ENCODE results near the gene SERINC5. TPM values are rescaled to one million over a fixed set of nuclear protein-coding genes. Genes with fewer than 3 reads are reported as not detected.
"Not testable (repeated sequence)": the region's sequence is repeated elsewhere in the genome, so short reads cannot be mapped to it uniquely, and the experiment has no call there.

The SERINC5 gene
- total RNA-seq, 1 experiment from 2014 or later = 5.7 TPM

DNA sequence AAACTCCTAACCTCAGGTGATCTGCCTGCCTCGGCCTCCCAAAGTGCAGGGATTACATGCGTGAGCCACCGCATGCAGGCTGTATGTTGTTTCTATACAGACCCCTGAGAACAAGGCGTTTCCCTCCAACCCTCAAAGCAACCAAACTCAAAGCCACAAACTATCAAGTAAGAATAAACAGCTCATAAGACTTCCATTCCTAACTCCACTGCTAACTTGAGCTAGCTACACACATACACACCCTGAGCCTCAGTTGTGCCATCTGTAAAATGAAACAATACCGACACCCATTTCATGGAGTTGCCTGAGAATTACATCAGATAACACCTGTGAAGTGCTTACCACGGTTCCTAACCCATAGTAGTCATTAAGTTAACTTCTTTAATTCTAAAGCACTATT lies 70.8 kb downstream of the SERINC5 start:
- intact Hi-C loops (cut with micrococcal nuclease) = no loop called here
- ChIA-PET CTCF (no interaction called here), POLR2A (ENCODE audit: unreplicated experiment) (no interaction called here)
- Histone ChIP-seq H4K20me1 (ENCODE audit: low read length) (no peaks in the 10 kb centered on the region), H3K27me3 (ENCODE audit: low read length) (no peaks in the 10 kb centered on the region), H3K9me3 (ENCODE audit: low read length) (no peaks in the 10 kb centered on the region), H3K9ac (ENCODE audit: low read length) (0 out of 2 replicates have a peak overlapping the region, but pooled peaks have one; percentile 4), H3F3A (ENCODE audit: low read length, unreplicated experiment) (no peaks in the 10 kb centered on the region), H3K4me3 (ENCODE audit: low read length) (no peak overlapping the region), H3K4me1 (ENCODE audit: insufficient read depth, low read length) (peaks cover 50% of the 10 kb centered on the region), H3K4me2 (ENCODE audit: low read length) (no peak overlapping the region), H3K27ac (ENCODE audit: low read length) (peak overlapping the region; percentile 62), H3K9me2 (replicated peaks; ENCODE audit: low read length) (no peaks in the 10 kb centered on the region), H2AFZ (ENCODE audit: low read length) (no peak overlapping the region), H3K36me3 (ENCODE audit: low read depth, low read length) (no peaks in the 10 kb centered on the region), H3K79me2 (ENCODE audit: low read length) (no peaks in the 10 kb centered on the region)
- TF ChIP-seq EZH2phosphoT487 (IDR thresholded peaks at IDR 0.05; ENCODE audit: borderline replicate concordance, low read length) (no peak), EZH2 (IDR thresholded peaks at IDR 0.05; ENCODE audit: low read length, unreplicated experiment) (no peak)
- TF ChIP-seq, protein P1, sequence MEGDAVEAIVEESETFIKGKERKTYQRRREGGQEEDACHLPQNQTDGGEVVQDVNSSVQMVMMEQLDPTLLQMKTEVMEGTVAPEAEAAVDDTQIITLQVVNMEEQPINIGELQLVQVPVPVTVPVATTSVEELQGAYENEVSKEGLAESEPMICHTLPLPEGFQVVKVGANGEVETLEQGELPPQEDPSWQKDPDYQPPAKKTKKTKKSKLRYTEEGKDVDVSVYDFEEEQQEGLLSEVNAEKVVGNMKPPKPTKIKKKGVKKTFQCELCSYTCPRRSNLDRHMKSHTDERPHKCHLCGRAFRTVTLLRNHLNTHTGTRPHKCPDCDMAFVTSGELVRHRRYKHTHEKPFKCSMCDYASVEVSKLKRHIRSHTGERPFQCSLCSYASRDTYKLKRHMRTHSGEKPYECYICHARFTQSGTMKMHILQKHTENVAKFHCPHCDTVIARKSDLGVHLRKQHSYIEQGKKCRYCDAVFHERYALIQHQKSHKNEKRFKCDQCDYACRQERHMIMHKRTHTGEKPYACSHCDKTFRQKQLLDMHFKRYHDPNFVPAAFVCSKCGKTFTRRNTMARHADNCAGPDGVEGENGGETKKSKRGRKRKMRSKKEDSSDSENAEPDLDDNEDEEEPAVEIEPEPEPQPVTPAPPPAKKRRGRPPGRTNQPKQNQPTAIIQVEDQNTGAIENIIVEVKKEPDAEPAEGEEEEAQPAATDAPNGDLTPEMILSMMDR (conservative IDR thresholded peaks at IDR 0.05; ENCODE audit: low read depth, low read length) = no peak
- no peak for DNase-seq
- no TSS peak for BruUV-seq (replicated peaks)
- ATAC-seq = no peak

- peaks cover 50% of the 10 kb centered on the region for H3K4me1 ChIP-seq (ENCODE audit: insufficient read depth, low read length)
- H2AFZ ChIP-seq (ENCODE audit: low read length) = 0 out of 2 replicates have a peak overlapping the region, but pooled peaks have one; percentile 22
- BruUV-seq (replicated peaks) = no TSS peak
- intact Hi-C loops (cut with micrococcal nuclease) = loop anchor here (1.0 kb wide), 1 partner anchor 45 kb away; no protein-coding TSS in a partner anchor
- no peaks in the 10 kb centered on the region for H3K9me3 ChIP-seq (ENCODE audit: low read length)
- no peak overlapping the region for H3K4me3 ChIP-seq (ENCODE audit: low read length)
- no peaks in the 10 kb centered on the region for H3F3A ChIP-seq (ENCODE audit: low read length, unreplicated experiment)
- H3K36me3 ChIP-seq (ENCODE audit: low read depth, low read length) = no peaks in the 10 kb centered on the region
- H3K9ac ChIP-seq (ENCODE audit: low read length) = 0 out of 2 replicates have a peak overlapping the region, but pooled peaks have one; percentile 4
- peak; percentile 67 for DNase-seq
- TF ChIP-seq, protein P1 (conservative IDR thresholded peaks at IDR 0.05; ENCODE audit: low read depth, low read length) = no peak
- TF ChIP-seq EZH2phosphoT487 (IDR thresholded peaks at IDR 0.05; ENCODE audit: borderline replicate concordance, low read length) (no peak), EZH2 (IDR thresholded peaks at IDR 0.05; ENCODE audit: low read length, unreplicated experiment) (no peak)
- ATAC-seq = peak; percentile 42
- no peaks in the 10 kb centered on the region for H3K9me2 ChIP-seq (replicated peaks; ENCODE audit: low read length)
- no peaks in the 10 kb centered on the region for H4K20me1 ChIP-seq (ENCODE audit: low read length)
- no peaks in the 10 kb centered on the region for H3K79me2 ChIP-seq (ENCODE audit: low read length)
- peak overlapping the region; percentile 69 for H3K4me2 ChIP-seq (ENCODE audit: low read length)
- ChIA-PET CTCF (no interaction called here), POLR2A (ENCODE audit: unreplicated experiment) (no interaction called here)
- H3K27me3 ChIP-seq (ENCODE audit: low read length) = no peaks in the 10 kb centered on the region
- H3K27ac ChIP-seq (ENCODE audit: low read length) = peak overlapping the region; percentile 62
These were observed 71.4 kb downstream of the SERINC5 start for GRCh38 chr5:80184235-80185023.

DNA sequence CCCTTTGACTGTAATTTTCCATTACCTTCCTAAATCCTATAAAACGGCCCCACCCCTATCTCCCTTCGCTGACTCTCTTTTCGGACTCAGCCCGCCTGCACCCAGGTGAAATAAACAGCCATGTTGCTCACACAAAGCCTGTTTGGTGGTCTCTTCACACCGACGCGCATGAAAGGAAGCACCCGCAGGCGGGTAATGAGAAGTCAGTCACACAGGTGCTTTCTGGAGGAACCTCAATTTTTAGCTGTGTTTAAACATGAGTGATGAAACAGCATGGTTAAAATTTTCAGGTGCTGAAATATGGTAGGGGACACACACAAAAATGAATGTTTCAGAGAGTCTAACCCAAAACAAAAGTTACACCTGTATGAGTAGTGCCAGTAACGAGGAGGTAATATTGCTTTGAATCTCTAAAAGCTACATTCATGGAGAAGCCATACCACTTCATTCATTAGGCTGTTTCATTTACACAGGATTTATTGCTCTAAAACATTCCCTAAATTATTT lies 72.1 kb downstream of the SERINC5 start:
- H4K20me1 ChIP-seq (ENCODE audit: low read length); H3K79me2 ChIP-seq (ENCODE audit: low read length); CTCF ChIA-PET; H3K9me3 ChIP-seq (ENCODE audit: low read length); H3K4me3 ChIP-seq (ENCODE audit: low read length); H3K9me2 ChIP-seq (replicated peaks; ENCODE audit: low read length); H3F3A ChIP-seq (ENCODE audit: low read length, unreplicated experiment); H2AFZ ChIP-seq (ENCODE audit: low read length); DNase-seq; POLR2A ChIA-PET (ENCODE audit: unreplicated experiment); H3K36me3 ChIP-seq (ENCODE audit: low read depth, low read length); H3K27me3 ChIP-seq (ENCODE audit: low read length); H3K9ac ChIP-seq (ENCODE audit: low read length): not testable (repeated sequence)
- Histone ChIP-seq H3K4me2 (ENCODE audit: low read length) (peak overlapping the region; percentile 69), H3K27ac (ENCODE audit: low read length) (peak overlapping the region; percentile 62), H3K4me1 (ENCODE audit: insufficient read depth, low read length) (peaks cover 50% of the 10 kb centered on the region)
- peak; percentile 5; the same call in 1 of the 2 replicates for ATAC-seq
- BruUV-seq (replicated peaks) = TSS peak; percentile 34
- intact Hi-C loops (cut with micrococcal nuclease) = loop anchor here (1.0 kb wide), 1 partner anchor 46 kb away; no protein-coding TSS in a partner anchor
